Testis (tissue), 3 donors: ENCODE results near the gene POLD2. TPM values are rescaled to one million over a fixed set of nuclear protein-coding genes. Genes with fewer than 3 reads are reported as not detected.
A peak's percentile ranks its signal among the peaks of the same experiment; 100 is the strongest.

Experiments
- DNase-seq: peaks from one replicate; pipeline ENCODE4 v3.0.0-alpha.2; 2019
- H3K27ac ChIP-seq, 2 donors: fragments of 200-600 bp; sonication (generic); one replicate each; pipeline ENCODE4 v1.5.1; 2019
- H3K27me3 ChIP-seq: fragments of 200-600 bp; sonication (generic); one replicate; pipeline ENCODE4 v1.5.1; 2019
- H3K36me3 ChIP-seq: fragments of 200-600 bp; sonication (generic); one replicate; pipeline ENCODE4 v1.5.1; 2017; ENCODE audit warnings: low read depth; ENCODE audit errors: missing control alignments
- H3K4me1 ChIP-seq: fragments of 200-600 bp; sonication (generic); one replicate; pipeline ENCODE4 v1.5.1; 2019
- H3K4me3 ChIP-seq, 2 donors: fragments of 200-600 bp; sonication (generic); one replicate each; pipeline ENCODE4 v1.5.1; 2017 to 2019
- H3K9me3 ChIP-seq: fragments of 200-600 bp; sonication (generic); one replicate; pipeline ENCODE4 v1.5.1; 2017
- CTCF ChIP-seq, 3 experiments: fragments of 450-650 bp in 2 of 3; fragments of 200-600 bp in 1 of 3; sonication (generic) in 1 of 3; IDR thresholded peaks; one replicate each; pipeline ENCODE4 v1.5.1; 2016 to 2019; ENCODE audit warnings: antibody characterized with exemption in 3 of 3, mild to moderate bottlenecking in 2 of 3, moderate library complexity in 1 of 3
- POLR2A ChIP-seq: fragments of 450-650 bp; IDR thresholded peaks from one replicate; pipeline ENCODE4 v1.6.1; 2017; ENCODE audit warnings: antibody characterized with exemption, mild to moderate bottlenecking, moderate library complexity
- WGBS, 2 donors: methylation state at CpG; one replicate each; pipeline ENCODE4 v1.1.5; 2018; 5-methylcytosine and 5-hydroxymethylcytosine counted together
- intact Hi-C: fragments of 100-400 bp; cut with DNase I; formaldehyde crosslinking; loops from one replicate; pipeline ENCODE4 v1.15.1; 2023; ENCODE audit warnings: low total_unique reads
- polyA plus RNA-seq: library from polyadenylated mRNA; stranded (reverse); fragments of 350-450 nt; fragmentation: Illumina TruSeq; extraction: RNeasy Lipid Tissue Mini Kit (QIAGEN cat#74804); gene quantifications from one replicate; pipeline ENCODE4 v1.2.3, GENCODE V29; 2014; ENCODE audit warnings: low read depth, low replicate concordance; ENCODE audit not compliant: insufficient read depth
- total RNA-seq, 2 donors: library from RNA; depleted of rRNA; stranded (reverse); fragments of >200 nt; gene quantifications; one replicate each; pipeline ENCODE4 v1.2.3, GENCODE V29; 2016

POLD2 gene
- total and polyA plus RNA-seq, 3 donors from 2014 or later, result 59.4 to 117 (median 61.9) TPM

- intact Hi-C loops, result no loop called here
- WGBS, 2 donors, result 86 to 94% methylated on average over 6 of the region's 6 CpGs
- Histone ChIP-seq H3K36me3 (no peaks in the 10 kb centered on the region), H3K4me1 (peaks cover 8% of the 10 kb centered on the region), H3K9me3 (no peaks in the 10 kb centered on the region), H3K27ac (no peak overlapping the region), H3K4me3 (no peak overlapping the region), H3K27me3 (no peaks in the 10 kb centered on the region)
- DNase-seq, result no peak
- TF ChIP-seq POLR2A (no peak), CTCF (IDR thresholded peaks at IDR 0.05) (no peak)
Measured at GRCh38 chr7:44124822-44125202, 1.5 kb upstream of the POLD2 start.

GRCh38 chr7:44122529-44122928 is 819 bp downstream of the POLD2 start:
- TF ChIP-seq CTCF (IDR thresholded peaks at IDR 0.05) (no peak), POLR2A (no peak)
- intact Hi-C loops, result no loop called here
- WGBS, 2 donors, result 33 to 36% methylated on average over 1 of the region's 1 CpG

DNA sequence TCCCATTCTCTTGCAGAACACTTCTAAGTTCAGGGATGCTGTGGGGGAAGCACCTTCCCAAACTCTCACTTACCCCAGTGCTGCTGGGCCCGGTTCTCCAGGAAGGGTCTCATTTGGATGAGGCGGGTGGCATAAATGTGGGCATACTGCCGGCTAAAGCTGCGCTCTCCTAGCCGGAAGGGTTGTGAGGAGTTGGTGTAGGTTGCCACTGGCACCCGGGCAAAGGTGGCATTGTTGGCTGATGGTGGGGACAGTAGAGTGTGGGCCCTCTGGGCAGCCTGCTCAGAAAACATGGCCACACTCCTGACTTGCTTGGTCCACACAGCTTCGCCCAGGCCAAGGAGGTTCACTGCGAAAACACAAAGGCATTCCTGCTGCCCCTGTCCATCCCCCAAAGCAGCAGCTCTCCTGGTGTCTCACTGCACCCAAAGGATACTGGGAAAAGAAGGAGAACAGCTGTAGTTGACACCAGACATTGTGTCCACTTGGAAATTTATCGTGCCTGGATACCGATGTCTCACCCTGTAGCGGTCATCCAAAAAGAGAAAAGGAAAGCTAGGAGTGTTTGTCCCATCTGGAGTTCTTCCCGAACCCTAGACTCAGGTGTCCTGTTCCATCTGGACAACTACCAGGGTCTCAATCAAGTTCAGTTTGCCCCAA is 1.5 kb downstream of the POLD2 start:
- Histone ChIP-seq H3K27ac (no peak overlapping the region), H3K4me1 (peaks cover 8% of the 10 kb centered on the region)
- intact Hi-C loops, result no loop called here

More at GRCh38 chr7:44122529-44122928, 819 bp downstream of the POLD2 start:
- no peaks in the 10 kb centered on the region for H3K27me3 ChIP-seq
- no peak for DNase-seq
- no peaks in the 10 kb centered on the region for H3K36me3 ChIP-seq
- peak overlapping the region in 1 of 2 donors; percentile 80 for H3K4me3 ChIP-seq
- peak overlapping the region; percentile 63 to 75 for H3K27ac ChIP-seq
- no peaks in the 10 kb centered on the region for H3K9me3 ChIP-seq
- peaks cover 8% of the 10 kb centered on the region for H3K4me1 ChIP-seq

DNA sequence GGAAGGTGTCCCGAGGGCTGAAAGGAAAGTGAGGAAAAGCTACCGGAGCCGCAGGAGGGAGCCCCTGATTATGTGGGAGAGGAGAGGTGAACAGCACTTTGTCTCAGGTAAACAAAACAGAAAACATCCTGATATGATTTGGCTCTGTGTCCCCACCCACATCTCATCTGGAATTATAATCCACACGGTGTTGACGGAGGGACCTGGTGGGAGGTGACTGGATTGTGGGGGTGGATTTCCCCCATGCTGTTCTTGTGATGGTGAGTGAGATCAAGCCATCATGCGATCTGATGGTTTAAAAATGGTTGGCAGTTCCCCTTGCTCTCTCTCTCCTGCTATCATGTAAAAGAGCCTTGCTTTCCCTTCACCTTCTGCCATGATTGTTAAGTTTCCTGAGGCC is 3.0 kb downstream of the POLD2 start:
- peaks cover 8% of the 10 kb centered on the region for H3K4me1 ChIP-seq
- no peaks in the 10 kb centered on the region for H3K27me3 ChIP-seq
- no peaks in the 10 kb centered on the region for H3K9me3 ChIP-seq
- H3K36me3 ChIP-seq, result no peaks in the 10 kb centered on the region
- TF ChIP-seq POLR2A (no peak), CTCF (IDR thresholded peaks at IDR 0.05) (no peak)
- intact Hi-C loops, result no loop called here
- H3K4me3 ChIP-seq, result no peak overlapping the region
- H3K27ac ChIP-seq, result no peak overlapping the region
- DNase-seq, result no peak
- WGBS, 2 donors, result 88 to 93% methylated on average over 6 of the region's 6 CpGs

More for the DNA sequence above, 1.5 kb downstream of the POLD2 start:
- TF ChIP-seq POLR2A (no peak), CTCF (IDR thresholded peaks at IDR 0.05) (no peak)
- H3K9me3 ChIP-seq, result no peaks in the 10 kb centered on the region
- no peaks in the 10 kb centered on the region for H3K36me3 ChIP-seq
- H3K4me3 ChIP-seq, result no peak overlapping the region
- no peak for DNase-seq
- no peaks in the 10 kb centered on the region for H3K27me3 ChIP-seq
- 89 to 95% methylated on average over 11 to 12 of the region's 12 CpGs for WGBS, 2 donors

- Histone ChIP-seq H3K27me3 (no peaks in the 10 kb centered on the region), H3K9me3 (no peaks in the 10 kb centered on the region), H3K4me1 (peaks cover 8% of the 10 kb centered on the region), H3K36me3 (no peaks in the 10 kb centered on the region), H3K27ac (no peak overlapping the region), H3K4me3 (no peak overlapping the region)
- WGBS, 2 donors, result 91 to 93% methylated on average over 8 of the region's 8 CpGs
- no peak for DNase-seq
- intact Hi-C loops, result no loop called here
- TF ChIP-seq POLR2A (no peak), CTCF (IDR thresholded peaks at IDR 0.05) (no peak)
Measured at GRCh38 chr7:44119829-44120380, 3.4 kb downstream of the POLD2 start.
